ENCODE data around the gene WNK2.

WNK2 gene

GRCh38 chr9:93209097-93209496 lies 25.2 kb downstream of the WNK2 start:
- H3K9me3 ChIP-seq (ENCODE audit: severe bottlenecking): no peaks in the 10 kb centered on the region
- no peak for ATAC-seq (ENCODE audit: low read depth)

GRCh38 chr9:93209576-93210323 lies 25.8 kb downstream of the WNK2 start:
- no peak overlapping the region for H3K27ac ChIP-seq (ENCODE audit: poor library complexity, severe bottlenecking)
- H3K4me1 ChIP-seq (ENCODE audit: insufficient read depth, poor library complexity, severe bottlenecking): no peaks in the 10 kb centered on the region
- no peaks in the 10 kb centered on the region for H3K27me3 ChIP-seq (ENCODE audit: insufficient read depth, poor library complexity, severe bottlenecking)
- no peaks in the 10 kb centered on the region for H3K9me3 ChIP-seq (ENCODE audit: severe bottlenecking)
- no peak for TF ChIP-seq CTCF (IDR thresholded peaks at IDR 0.05; ENCODE audit: poor library complexity, severe bottlenecking)
- H3K36me3 ChIP-seq (ENCODE audit: low read depth): no peaks in the 10 kb centered on the region
- DNase-seq (ENCODE audit: low spot score): no peak
- ATAC-seq (ENCODE audit: low read depth): no peak
- no peak overlapping the region for H3K4me3 ChIP-seq (ENCODE audit: severe bottlenecking)

More at GRCh38 chr9:93209097-93209496, 25.2 kb downstream of the WNK2 start:
- no peak overlapping the region for H3K27ac ChIP-seq (ENCODE audit: poor library complexity, severe bottlenecking)
- no peaks in the 10 kb centered on the region for H3K27me3 ChIP-seq (ENCODE audit: insufficient read depth, poor library complexity, severe bottlenecking)
- peak; percentile 26 for DNase-seq (ENCODE audit: low spot score)
- H3K36me3 ChIP-seq (ENCODE audit: low read depth): no peaks in the 10 kb centered on the region
- no peak for TF ChIP-seq CTCF (IDR thresholded peaks at IDR 0.05; ENCODE audit: poor library complexity, severe bottlenecking)
- no peak overlapping the region for H3K4me3 ChIP-seq (ENCODE audit: severe bottlenecking)
- no peaks in the 10 kb centered on the region for H3K4me1 ChIP-seq (ENCODE audit: insufficient read depth, poor library complexity, severe bottlenecking)

GRCh38 chr9:93210324-93210973 lies 26.5 kb downstream of the WNK2 start:
- no peaks in the 10 kb centered on the region for H3K36me3 ChIP-seq (ENCODE audit: low read depth)
- H3K27me3 ChIP-seq (ENCODE audit: insufficient read depth, poor library complexity, severe bottlenecking): no peaks in the 10 kb centered on the region
- H3K27ac ChIP-seq (ENCODE audit: poor library complexity, severe bottlenecking): no peak overlapping the region
- H3K9me3 ChIP-seq (ENCODE audit: severe bottlenecking): peaks cover 3% of the 10 kb centered on the region
- peak; percentile 40 for DNase-seq (ENCODE audit: low spot score)
- ATAC-seq (ENCODE audit: low read depth): no peak
- H3K4me3 ChIP-seq (ENCODE audit: severe bottlenecking): no peak overlapping the region
- no peaks in the 10 kb centered on the region for H3K4me1 ChIP-seq (ENCODE audit: insufficient read depth, poor library complexity, severe bottlenecking)
- no peak for TF ChIP-seq CTCF (IDR thresholded peaks at IDR 0.05; ENCODE audit: poor library complexity, severe bottlenecking)

GRCh38 chr9:93210974-93211653 lies 27.2 kb downstream of the WNK2 start:
- Histone ChIP-seq H3K36me3 (ENCODE audit: low read depth) (no peaks in the 10 kb centered on the region), H3K4me3 (ENCODE audit: severe bottlenecking) (no peak overlapping the region), H3K27ac (ENCODE audit: poor library complexity, severe bottlenecking) (no peak overlapping the region), H3K27me3 (ENCODE audit: insufficient read depth, poor library complexity, severe bottlenecking) (no peaks in the 10 kb centered on the region), H3K4me1 (ENCODE audit: insufficient read depth, poor library complexity, severe bottlenecking) (no peaks in the 10 kb centered on the region), H3K9me3 (ENCODE audit: severe bottlenecking) (peaks cover 3% of the 10 kb centered on the region)
- no peak for DNase-seq (ENCODE audit: low spot score)
- no peak for ATAC-seq (ENCODE audit: low read depth)
- TF ChIP-seq CTCF (IDR thresholded peaks at IDR 0.05; ENCODE audit: poor library complexity, severe bottlenecking): no peak
